GM23338 (cell line): ENCODE results near the gene PSMD5. TPM values are rescaled to one million over a fixed set of nuclear protein-coding genes. Genes with fewer than 3 reads are reported as not detected.

ENCODE experiments used
- ATAC-seq: fragments of 200-7000 bp; cut with Tn5 transposase; 3 replicates; pipeline ENCODE4 v1.9.1; 2020
- DNase-seq: peaks from one replicate; pipeline ENCODE4 v3.0.0-alpha.2; 2015; ENCODE audit warnings: low spot score
- H2AFZ ChIP-seq: fragments of 200-600 bp; sonication (generic); 2 replicates; pipeline ENCODE4 v1.8.0; 2016; ENCODE audit warnings: antibody characterized with exemption, mild to moderate bottlenecking, moderate library complexity
- H3F3A ChIP-seq: fragments of 200-600 bp; sonication (generic); replicated peaks from 2 replicates; pipeline ENCODE4 v1.8.0; 2017; ENCODE audit warnings: antibody characterized with exemption, mixed run types, low read depth
- H3K27ac ChIP-seq: fragments of 200-600 bp; sonication (generic); 2 replicates; pipeline ENCODE4 v1.6.1; 2016; ENCODE audit warnings: low read depth
- H3K27me3 ChIP-seq: fragments of 200-600 bp; sonication (generic); 2 replicates; pipeline ENCODE4 v1.8.0; 2016; ENCODE audit warnings: mild to moderate bottlenecking, mixed run types, moderate library complexity; ENCODE audit not compliant: insufficient read depth
- H3K36me3 ChIP-seq: fragments of 200-600 bp; sonication (generic); 2 replicates; pipeline ENCODE4 v1.8.0; 2016; ENCODE audit warnings: mild to moderate bottlenecking; ENCODE audit not compliant: insufficient read depth
- H3K4me1 ChIP-seq: fragments of 200-600 bp; sonication (generic); 2 replicates; pipeline ENCODE4 v1.8.0; 2016; ENCODE audit warnings: mild to moderate bottlenecking, moderate library complexity; ENCODE audit not compliant: insufficient read depth
- H3K4me2 ChIP-seq: fragments of 200-600 bp; sonication (generic); 2 replicates; pipeline ENCODE4 v1.7.1; 2017; ENCODE audit warnings: mixed run types
- H3K4me3 ChIP-seq: fragments of 200-600 bp; sonication (generic); 2 replicates; pipeline ENCODE4 v1.6.1; 2016; ENCODE audit warnings: mixed run types
- H3K79me2 ChIP-seq: fragments of 200-600 bp; sonication (generic); replicated peaks from 2 replicates; pipeline ENCODE4 v1.8.0; 2017; ENCODE audit warnings: mild to moderate bottlenecking; ENCODE audit not compliant: insufficient read depth
- H3K9me2 ChIP-seq: fragments of 200-600 bp; sonication (generic); 2 replicates; pipeline ENCODE4 v1.8.0; 2017; ENCODE audit not compliant: insufficient read depth
- H4K20me1 ChIP-seq: fragments of 200-600 bp; sonication (generic); replicated peaks from 2 replicates; pipeline ENCODE4 v1.8.0; 2017; ENCODE audit warnings: mild to moderate bottlenecking; ENCODE audit not compliant: insufficient read depth
- H3K27ac Mint-ChIP-seq: 2 replicates; pipeline ENCODE4 v1.8.0; 2020; ENCODE audit warnings: inconsistent platforms, mild to moderate bottlenecking, moderate library complexity, mixed read lengths
- H3K27me3 Mint-ChIP-seq: 3 replicates; pipeline ENCODE4 v1.8.0; 2022; ENCODE audit warnings: low read depth, mild to moderate bottlenecking, moderate library complexity, mixed read lengths, inconsistent platforms; ENCODE audit not compliant: insufficient read depth, poor library complexity
- H3K36me3 Mint-ChIP-seq: 3 replicates; pipeline ENCODE4 v1.8.0; 2021; ENCODE audit warnings: low read depth, mild to moderate bottlenecking, inconsistent platforms, moderate library complexity, mixed read lengths
- H3K4me1 Mint-ChIP-seq: 3 replicates; pipeline ENCODE4 v1.8.0; 2020; ENCODE audit warnings: mild to moderate bottlenecking, inconsistent platforms, mixed read lengths
- H3K4me3 Mint-ChIP-seq: 3 replicates; pipeline ENCODE4 v1.8.0; 2021; ENCODE audit warnings: moderate library complexity, mild to moderate bottlenecking, inconsistent platforms, mixed read lengths
- H3K9me3 Mint-ChIP-seq: 3 replicates; pipeline ENCODE4 v1.8.0; 2020; ENCODE audit warnings: moderate library complexity, mild to moderate bottlenecking, inconsistent platforms, mixed read lengths
- CTCF ChIP-seq, 2 experiments: fragments of 200-600 bp in 1 of 2; sonication (generic) in 1 of 2; conservative IDR thresholded peaks; 2 replicates each; pipeline versions ENCODE4 v1.5.1 to v1.6.1; 2016 to 2017; ENCODE audit warnings: antibody characterized with exemption in 2 of 2, low read depth in 2 of 2, mild to moderate bottlenecking in 2 of 2, moderate library complexity in 1 of 2
- ETS1 ChIP-seq: IDR thresholded peaks from 2 replicates; pipeline ENCODE4 v1.6.1; 2016; ENCODE audit warnings: antibody characterized with exemption
- EZH2 ChIP-seq: fragments of 200-600 bp; sonication (generic); IDR thresholded peaks from one replicate; pipeline ENCODE4 v1.8.0; 2017; ENCODE audit warnings: antibody characterized with exemption, mild to moderate bottlenecking, low read depth; ENCODE audit not compliant: unreplicated experiment
- EZH2phosphoT487 ChIP-seq: fragments of 200-600 bp; sonication (generic); IDR thresholded peaks from one replicate; pipeline ENCODE4 v1.8.1; 2018; ENCODE audit warnings: antibody characterized with exemption; ENCODE audit not compliant: unreplicated experiment
- JUNB ChIP-seq: IDR thresholded peaks from one replicate; pipeline ENCODE4 v1.6.1; 2016; ENCODE audit warnings: antibody characterized with exemption; ENCODE audit not compliant: unreplicated experiment
- POLR2AphosphoS5 ChIP-seq: IDR thresholded peaks from 2 replicates; pipeline ENCODE4 v1.6.1; 2016; ENCODE audit warnings: antibody characterized with exemption, low read depth
- REST ChIP-seq: IDR thresholded peaks from one replicate; pipeline ENCODE4 v1.6.1; 2018; ENCODE audit warnings: antibody characterized with exemption; ENCODE audit not compliant: unreplicated experiment
- STAT1 ChIP-seq: IDR thresholded peaks from one replicate; pipeline ENCODE4 v1.6.1; 2016; ENCODE audit warnings: antibody characterized with exemption; ENCODE audit not compliant: unreplicated experiment
- ZNF114 ChIP-seq: fragments of 250-450 bp; sonication (Bioruptor Pico); IDR thresholded peaks from 2 replicates; pipeline ENCODE4 v1.5.0; 2020; ENCODE audit warnings: mild to moderate bottlenecking, moderate library complexity
- ZNF331 ChIP-seq: fragments of 250-450 bp; sonication (Bioruptor Pico); IDR thresholded peaks from 2 replicates; pipeline ENCODE4 v1.5.0; 2020; ENCODE audit warnings: low read depth, mild to moderate bottlenecking, moderate library complexity
- polyA plus RNA-seq: library from polyadenylated mRNA; unstranded; fragments of >200 nt; fragmentation: Nextera tagmentation; extraction: Ambion mirVana; gene quantifications from 2 replicates; pipeline ENCODE4 v1.2.1, GENCODE V29; 2016
- total RNA-seq: library from RNA; depleted of rRNA; stranded (reverse); fragments of >200 nt; shearing (Covaris generic); gene quantifications from 2 replicates; pipeline ENCODE4 v1.2.3, GENCODE V29; 2014

The PSMD5 gene
- total and polyA plus RNA-seq, 2 experiments from 2014 or later, result 23.9 to 40.5 TPM

GRCh38 chr9:120839146-120839545, 3.6 kb downstream of the PSMD5 start:
- peaks cover 10% of the 10 kb centered on the region; the same call in 1 of the 2 replicates for H3K36me3 ChIP-seq
- peaks cover 15% of the 10 kb centered on the region; the same call in 1 of the 2 replicates for H4K20me1 ChIP-seq
- Mint-ChIP-seq H3K27me3 (peaks cover 8% of the 10 kb centered on the region), H3K4me3 (no peak overlapping the region; the same call in 2 of the 3 replicates), H3K36me3 (peaks cover 27% of the 10 kb centered on the region), H3K27ac (peak overlapping the region; percentile 78), H3K4me1 (peaks cover 23% of the 10 kb centered on the region), H3K9me3 (no peaks in the 10 kb centered on the region)
- no peaks in the 10 kb centered on the region for H3F3A ChIP-seq
- peaks cover 5% of the 10 kb centered on the region for H3K4me1 ChIP-seq
- H3K4me3 ChIP-seq, result no peak overlapping the region
- H3K9me2 ChIP-seq, result no peaks in the 10 kb centered on the region
- peak overlapping the region; percentile 6; the same call in 1 of the 2 replicates for H3K27ac ChIP-seq
- no peaks in the 10 kb centered on the region for H3K27me3 ChIP-seq
- DNase-seq (peak; percentile 28), ATAC-seq (no peak)
- no peak overlapping the region for H3K4me2 ChIP-seq
- no peak overlapping the region for H2AFZ ChIP-seq
- TF ChIP-seq ETS1, result no peak
- H3K79me2 ChIP-seq, result peaks cover 83% of the 10 kb centered on the region

GRCh38 chr9:120837921-120838320, 4.8 kb downstream of the PSMD5 start:
- no peak for TF ChIP-seq ETS1
- TF ChIP-seq POLR2AphosphoS5, result no peak
- TF ChIP-seq EZH2, result no peak
- no peak for TF ChIP-seq CTCF (conservative IDR thresholded peaks at IDR 0.05; ENCODE audit: low read depth in 2 of 2)
- TF ChIP-seq STAT1, result no peak
- no peak for TF ChIP-seq JUNB
- no peak for TF ChIP-seq ZNF114
- no peak for TF ChIP-seq EZH2phosphoT487
- TF ChIP-seq REST, result no peak
- no peak for TF ChIP-seq ZNF331 (CRISPR knock-in tag)
- Mint-ChIP-seq H3K36me3 (peaks cover 30% of the 10 kb centered on the region), H3K4me1 (peaks cover 24% of the 10 kb centered on the region), H3K27ac (no peak overlapping the region), H3K4me3 (no peak overlapping the region), H3K27me3 (peaks cover 8% of the 10 kb centered on the region), H3K9me3 (no peaks in the 10 kb centered on the region)
- no peak overlapping the region for H2AFZ ChIP-seq
- no peaks in the 10 kb centered on the region for H3F3A ChIP-seq
- H3K36me3 ChIP-seq, result peaks cover 10% of the 10 kb centered on the region
- H3K4me2 ChIP-seq, result no peak overlapping the region
- H3K27ac ChIP-seq, result no peak overlapping the region
- ATAC-seq (no peak), DNase-seq (no peak)
- no peak overlapping the region for H3K4me3 ChIP-seq
- H3K79me2 ChIP-seq, result peaks cover 78% of the 10 kb centered on the region
- peaks cover 17% of the 10 kb centered on the region; the same call in 1 of the 2 replicates for H4K20me1 ChIP-seq
- no peaks in the 10 kb centered on the region for H3K9me2 ChIP-seq
- peaks cover 6% of the 10 kb centered on the region for H3K4me1 ChIP-seq
- H3K27me3 ChIP-seq, result no peaks in the 10 kb centered on the region
